Ecto neural progenitor cell (in vitro differentiated cells): ENCODE measurements around the gene KLRC3.
"Not testable (repeated sequence)": the region's sequence is repeated elsewhere in the genome, so short reads cannot be mapped to it uniquely, and the experiment has no call there.

ENCODE experiments used
- DNase-seq: peaks from one replicate; pipeline ENCODE4 v3.0.0-alpha.2; 2018; ENCODE audit warnings: low spot score

The KLRC3 gene

DNA sequence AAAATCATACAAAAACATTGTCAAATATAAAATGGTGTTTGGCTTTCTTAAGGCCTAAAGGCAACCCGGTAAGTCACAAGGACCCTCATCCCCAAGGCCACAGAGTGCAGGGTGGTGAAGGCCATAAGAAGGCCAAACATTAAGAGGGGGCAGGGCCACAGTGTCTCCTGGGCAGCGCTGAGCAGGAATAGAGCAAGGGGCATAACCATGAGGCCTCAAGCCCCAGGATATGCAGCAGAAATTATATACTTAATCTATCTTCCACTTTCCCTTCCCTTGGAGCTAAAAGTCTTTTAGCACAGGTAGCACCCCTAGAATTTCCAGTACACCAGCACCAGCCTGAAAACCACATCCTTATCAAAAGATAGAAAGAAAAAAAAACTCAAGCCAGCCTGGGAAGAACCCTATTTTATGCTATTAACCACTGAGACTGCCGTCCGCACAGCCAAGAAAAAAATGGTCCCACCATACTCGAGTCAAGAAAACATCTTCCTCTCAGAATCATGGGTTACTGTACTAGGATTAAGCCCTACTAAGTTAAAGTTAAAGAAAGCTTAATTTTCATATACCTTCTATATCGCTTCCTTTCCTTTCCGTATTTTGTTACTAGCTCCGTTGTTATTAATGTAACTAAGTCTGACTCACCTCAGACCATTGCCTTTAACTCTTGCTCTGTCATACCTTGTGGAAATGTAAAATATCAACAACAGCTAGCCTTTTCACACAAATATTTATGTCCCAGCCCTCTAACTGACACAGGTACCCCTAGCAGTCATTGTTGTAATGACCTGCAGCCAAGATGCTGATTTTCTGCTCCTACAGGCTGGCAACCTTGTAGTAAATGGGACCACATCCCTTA is 50.6 kb downstream of the KLRC3 start:
- no peak for DNase-seq

DNA sequence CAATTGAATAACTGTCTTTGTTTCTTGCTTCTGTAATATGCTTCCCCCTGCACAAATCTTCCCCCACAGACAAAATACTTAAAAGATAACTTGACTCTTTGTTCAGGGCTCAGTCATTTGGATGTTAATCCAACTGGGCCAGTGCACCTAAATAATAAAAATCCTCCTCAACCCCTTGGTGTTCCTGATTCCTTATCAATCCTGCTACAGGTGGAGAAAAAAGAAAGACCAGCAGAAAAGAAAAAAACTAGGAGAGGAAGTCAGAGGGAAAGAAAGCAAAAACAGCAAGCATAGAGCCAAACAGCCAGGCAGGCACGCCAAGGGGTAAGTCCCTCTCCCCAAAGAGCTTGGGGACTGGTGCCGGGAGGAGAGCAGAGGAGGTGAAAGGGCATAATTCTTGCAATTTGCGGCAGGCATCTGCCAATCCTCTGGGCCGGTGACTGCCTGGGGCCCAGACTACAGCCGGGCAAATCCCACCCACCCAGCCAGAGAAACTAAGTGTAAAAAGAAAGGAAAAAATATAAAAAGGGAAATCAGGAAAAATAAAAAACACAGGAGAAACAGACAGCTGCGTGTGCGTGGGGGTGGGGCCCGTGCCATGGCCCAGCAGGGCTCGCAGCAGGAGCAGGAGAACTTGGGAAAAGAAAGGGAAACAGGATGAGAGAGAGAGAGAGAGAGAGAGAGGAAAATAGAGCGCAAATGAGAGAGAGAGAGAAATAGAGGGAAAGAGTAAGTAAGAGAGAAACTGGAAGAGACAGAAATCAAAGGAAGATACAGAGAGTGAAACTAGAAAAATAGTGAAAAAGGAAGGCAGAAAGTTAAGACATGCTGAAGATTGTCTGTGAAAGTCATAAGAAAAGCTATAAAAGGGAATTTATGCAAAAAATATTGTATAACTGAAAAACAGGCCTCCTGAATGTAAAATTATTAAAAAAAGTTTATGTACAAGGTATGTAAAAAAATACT is 51.9 kb downstream of the KLRC3 start:
- DNase-seq: no peak

DNA sequence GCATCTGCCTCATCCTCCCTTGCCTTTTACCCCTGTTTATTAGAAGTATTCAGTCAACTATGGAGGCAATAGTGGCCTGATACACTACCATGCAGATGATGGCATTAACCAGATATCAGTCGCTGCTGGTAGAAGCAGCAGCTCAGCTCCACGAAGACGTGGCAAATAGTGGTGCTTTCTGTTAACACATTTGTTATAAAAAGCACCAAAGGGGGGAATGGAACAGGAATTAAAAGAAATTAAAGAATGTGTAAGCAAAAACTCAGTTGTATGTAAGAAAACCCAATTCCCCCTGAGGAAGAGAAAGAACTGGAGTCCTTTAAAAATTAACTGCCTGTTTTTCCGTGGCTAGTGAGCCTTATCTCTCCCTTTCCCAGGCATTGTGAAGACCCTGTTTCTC is 52.7 kb downstream of the KLRC3 start:
- not testable (repeated sequence) for DNase-seq

DNA sequence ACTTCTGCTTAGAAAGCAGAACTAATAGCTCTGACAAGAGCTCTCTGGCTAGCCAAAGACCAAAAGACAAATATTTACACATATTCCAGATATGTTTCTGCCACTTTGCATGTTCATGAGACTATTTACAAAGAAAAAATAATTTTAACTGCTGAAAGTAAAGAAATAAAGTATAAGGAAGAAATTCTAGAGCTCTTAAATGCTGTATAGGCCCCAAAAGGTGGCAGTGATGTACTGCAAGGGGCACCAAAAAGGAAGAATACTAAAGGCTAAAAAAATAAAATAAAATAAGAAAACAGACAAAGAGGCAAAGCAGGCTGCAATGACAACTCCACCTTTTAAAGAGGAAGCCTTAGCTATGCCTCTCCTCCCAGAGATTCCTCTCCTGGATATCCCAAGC is 53.5 kb downstream of the KLRC3 start:
- no peak for DNase-seq

DNA sequence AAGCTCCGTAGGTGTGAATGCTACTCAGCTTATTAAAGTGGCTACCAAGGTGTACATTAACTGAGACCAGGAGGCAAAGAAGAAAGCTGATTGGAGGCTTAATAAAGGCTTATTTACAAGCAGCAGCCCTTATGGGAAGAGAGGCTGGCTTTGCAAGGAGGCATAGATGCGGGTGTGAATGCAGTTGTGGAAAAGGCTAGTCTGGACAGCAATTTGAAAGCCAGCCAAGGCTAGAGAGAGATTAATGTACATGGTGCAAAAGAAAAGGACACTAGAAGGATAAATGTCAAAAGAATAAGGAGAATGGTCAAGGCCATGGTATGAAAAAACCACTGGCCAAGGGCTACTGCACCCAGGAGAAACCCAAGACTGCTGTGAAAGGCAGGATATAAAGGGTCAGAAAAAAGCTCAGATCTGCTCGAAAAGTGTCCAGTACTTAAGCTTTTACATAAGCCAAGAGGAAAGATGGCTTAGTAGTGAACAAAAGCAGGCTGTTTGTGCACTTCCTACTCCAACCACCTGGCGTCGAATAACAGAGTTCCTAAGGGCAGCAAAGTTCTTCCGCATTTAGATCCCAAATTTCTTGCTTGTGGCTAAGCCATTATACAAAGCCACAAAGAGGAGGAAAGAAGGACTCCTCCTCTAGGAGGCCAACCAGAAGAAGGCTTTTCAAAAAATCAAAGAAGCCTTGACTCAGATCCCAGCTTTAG is 54.5 kb downstream of the KLRC3 start:
- no peak for DNase-seq

DNA sequence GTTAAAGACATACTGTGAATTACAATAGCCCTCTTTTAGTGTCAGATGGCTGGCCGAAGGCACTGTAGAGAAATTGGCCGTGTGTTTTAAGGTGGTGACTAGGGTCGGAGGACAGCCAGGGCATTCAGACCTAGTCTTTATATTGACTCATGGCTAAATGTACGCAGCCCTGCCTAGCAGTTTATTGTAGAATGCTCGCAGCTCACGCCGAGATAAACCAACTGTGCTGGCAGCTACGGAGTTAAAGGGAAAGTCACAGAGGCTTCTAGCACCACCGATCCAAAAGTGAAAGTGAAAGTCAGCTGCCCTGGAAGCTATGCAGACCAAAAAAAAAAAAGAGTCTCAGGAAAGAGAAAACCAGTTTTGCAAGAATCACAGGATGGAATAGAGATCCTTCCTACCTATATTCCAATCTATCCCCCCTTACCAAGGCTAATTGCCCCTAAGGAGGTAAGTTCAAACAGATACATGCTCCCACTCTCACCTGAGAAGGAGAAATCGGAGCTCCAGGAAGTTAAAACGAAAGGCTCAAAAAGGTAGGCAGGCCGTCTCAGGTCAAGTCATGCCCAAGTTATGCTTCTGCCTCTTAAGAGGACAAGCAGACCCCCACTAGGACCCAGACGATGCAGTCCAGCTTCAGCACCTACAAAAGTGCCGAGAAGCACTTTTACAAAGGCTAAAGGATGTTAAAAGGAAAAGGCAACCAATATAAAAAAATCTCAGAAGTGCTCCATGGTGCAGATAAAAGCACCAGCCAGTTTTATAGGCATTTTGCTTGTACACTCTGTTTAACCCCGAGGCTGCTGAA is 55.4 kb downstream of the KLRC3 start:
- DNase-seq: peak; percentile 53

DNA sequence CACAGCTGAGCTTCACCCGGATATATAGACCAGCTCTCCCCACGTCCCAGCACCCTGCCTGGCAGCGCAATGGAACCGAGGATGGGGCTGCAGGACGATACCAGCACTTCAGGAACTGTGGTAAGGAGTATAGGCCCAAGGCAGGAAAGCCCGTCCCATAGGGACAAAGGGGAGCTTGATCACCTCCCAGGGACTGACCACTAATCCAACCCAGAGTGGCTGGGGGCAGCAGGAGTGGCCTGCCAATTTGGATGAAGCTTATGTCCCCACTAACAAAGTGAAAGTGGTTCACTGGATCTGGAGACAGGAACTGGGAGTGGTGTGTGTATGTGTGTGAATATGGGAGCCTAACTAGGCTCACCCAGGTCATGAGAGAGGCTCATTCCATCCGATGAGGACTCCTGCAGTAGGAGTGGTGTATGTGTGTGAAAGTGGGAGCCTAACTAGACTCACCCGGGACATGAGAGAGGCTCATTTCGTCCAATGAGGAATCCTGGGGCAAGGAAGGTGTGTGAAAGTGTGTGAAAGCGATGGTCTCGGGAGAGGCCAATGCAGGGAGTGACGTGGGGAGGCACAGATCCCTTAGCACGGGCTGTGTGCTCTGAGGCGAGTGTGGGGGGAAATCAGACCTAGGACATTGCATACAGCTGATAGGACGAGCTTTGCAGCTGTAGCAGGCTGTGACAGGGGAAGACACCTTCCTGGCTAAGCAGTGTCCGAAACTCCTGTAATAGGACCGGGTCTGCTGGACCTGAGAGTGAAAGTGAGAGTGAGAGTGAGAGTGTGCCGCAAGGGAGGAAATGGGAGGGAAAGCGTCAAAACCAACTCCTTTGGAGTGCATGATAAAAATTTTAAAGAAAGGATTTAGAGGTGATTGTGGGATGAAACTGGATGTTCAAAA is 56.2 kb downstream of the KLRC3 start:
- peak; percentile 61 for DNase-seq

DNA sequence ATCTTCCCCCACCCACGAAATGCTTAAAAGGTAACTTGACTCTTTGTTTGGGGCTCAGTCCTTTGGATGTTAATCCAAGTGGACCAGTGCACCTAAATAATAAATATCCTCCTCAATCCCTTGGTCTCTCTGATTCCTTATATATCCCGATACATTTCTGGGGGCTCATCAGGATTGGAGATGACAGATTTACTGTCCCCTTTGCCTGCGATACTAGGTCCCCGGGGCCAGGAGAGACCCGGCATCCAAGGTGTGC is 56.8 kb downstream of the KLRC3 start:
- DNase-seq: no peak

DNA sequence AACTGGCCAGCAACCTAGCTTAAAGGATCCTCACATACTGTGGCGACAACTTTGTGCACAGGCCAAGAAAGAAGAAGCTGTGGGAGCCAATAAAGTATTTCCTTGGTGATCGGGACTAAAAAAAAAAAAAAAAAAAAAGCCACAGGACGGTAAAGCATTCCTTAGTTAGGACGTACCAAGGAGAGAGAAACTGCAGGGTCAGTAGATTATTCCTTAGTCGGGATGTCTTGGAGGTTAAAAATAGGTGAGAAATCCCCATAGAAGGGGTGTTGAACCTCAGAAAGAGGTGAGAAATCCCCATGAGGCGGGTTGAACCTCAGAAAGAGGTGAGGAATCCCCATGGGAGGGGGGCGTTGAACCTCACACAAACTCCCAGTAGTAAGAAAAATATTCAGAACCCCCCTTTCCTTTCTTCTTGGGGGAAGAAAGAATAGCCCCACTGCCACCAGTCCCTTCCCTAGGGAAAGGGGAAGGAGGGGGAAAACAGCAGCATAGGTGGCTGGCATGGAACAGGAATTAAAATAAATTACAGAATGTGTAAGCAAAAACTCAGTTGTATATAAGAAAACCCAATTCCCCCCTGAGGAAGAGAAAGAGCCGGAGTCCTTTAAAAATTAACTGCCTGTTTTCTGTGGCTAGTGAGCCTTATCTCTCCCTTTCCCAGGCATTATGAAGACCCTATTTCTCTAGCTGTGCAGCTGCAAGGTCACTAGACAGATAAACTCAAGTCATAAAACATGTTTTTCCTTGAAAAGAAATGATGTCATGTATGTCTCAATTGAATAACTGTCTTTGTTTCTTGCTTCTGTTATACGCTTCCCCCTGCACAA is 57.4 kb downstream of the KLRC3 start:
- no peak for DNase-seq

DNA sequence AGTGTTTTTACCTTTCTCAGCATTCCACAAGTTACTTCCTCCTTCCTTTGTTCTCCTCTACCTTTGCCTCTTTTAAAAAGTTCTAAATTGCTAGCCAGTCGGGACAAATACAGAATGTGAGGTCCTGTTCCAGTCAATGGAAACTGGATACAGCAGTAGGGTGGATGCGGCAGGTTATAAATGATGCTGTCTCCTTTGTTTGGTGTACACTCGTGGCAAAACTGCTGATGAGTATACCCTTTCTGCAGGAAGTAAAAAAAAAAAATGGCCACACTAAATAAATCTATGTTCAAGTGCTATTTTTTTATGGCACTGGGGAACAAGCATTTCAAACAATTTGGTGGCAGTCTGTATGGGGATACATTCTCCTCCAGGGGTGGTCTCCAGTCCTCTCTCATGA is 58.1 kb downstream of the KLRC3 start:
- DNase-seq: no peak
